OCI-LY7 (cell line): ENCODE data around the gene CT45A2. TPM values are rescaled to one million over a fixed set of nuclear protein-coding genes. Genes with fewer than 3 reads are reported as not detected.
"Not testable (repeated sequence)": the region's sequence is repeated elsewhere in the genome, so short reads cannot be mapped to it uniquely, and the experiment has no call there.

Experiments
- Bru-seq: library from RNA; stranded (reverse); fragments of 400-500 nt; gene quantifications from one replicate; lab custom pipeline; 2021; lab: Mats Ljungman, UMichigan
- BruChase-seq, 2 experiments: library from RNA; stranded (reverse); fragments of 400-500 nt; gene quantifications; one replicate each; lab custom pipeline; 2021; lab: Mats Ljungman, UMichigan
- BruUV-seq: library from RNA; stranded (reverse); fragments of 400-500 nt; replicated peaks from 2 replicates; lab custom pipeline; 2021; lab: Mats Ljungman, UMichigan
- CTCF ChIA-PET: fragments of 300-600 bp; sonication (Branson Sonifier 250); formaldehyde crosslinking; loops from one replicate; lab custom pipeline; 2022; ENCODE audit warnings: antibody characterized with exemption; ENCODE audit not compliant: unreplicated experiment; lab: Charles Lee
- POLR2A ChIA-PET: fragments of 300-600 bp; sonication (Branson Sonifier 250); formaldehyde crosslinking; loops from one replicate; lab custom pipeline; 2022; ENCODE audit warnings: antibody characterized with exemption; lab: Charles Lee
- DNase-seq: peaks from one replicate; pipeline ENCODE4 v3.0.0-alpha.2; 2015; ENCODE audit warnings: low spot score
- H2AFZ ChIP-seq: fragments of 200-600 bp; sonication (generic), shearing (Covaris generic); 2 replicates; pipeline ENCODE4 v1.6.1; 2014; ENCODE audit warnings: mild to moderate bottlenecking, antibody characterized with exemption, low read length, moderate library complexity
- H3K27ac ChIP-seq: fragments of 200-600 bp; sonication (generic); 2 replicates; pipeline ENCODE4 v1.5.1; 2014; ENCODE audit warnings: mixed run types, low read depth, mild to moderate bottlenecking, moderate library complexity, low read length, inconsistent platforms; ENCODE audit not compliant: poor library complexity, severe bottlenecking
- H3K36me3 ChIP-seq: fragments of 200-600 bp; sonication (generic); 2 replicates; pipeline ENCODE4 v1.6.1; 2014; ENCODE audit warnings: mild to moderate bottlenecking, antibody characterized with exemption, low read length, moderate library complexity, mixed read lengths; ENCODE audit not compliant: insufficient read depth
- H3K4me1 ChIP-seq: fragments of 200-600 bp; sonication (generic); 2 replicates; pipeline ENCODE4 v1.5.1; 2014; ENCODE audit warnings: mild to moderate bottlenecking, low read length; ENCODE audit not compliant: insufficient read depth, poor library complexity, severe bottlenecking
- H3K4me2 ChIP-seq: fragments of 200-600 bp; sonication (generic); 2 replicates; pipeline ENCODE4 v1.6.1; 2014; ENCODE audit warnings: mild to moderate bottlenecking, low read length
- H3K4me3 ChIP-seq: fragments of 200-600 bp; sonication (generic); 2 replicates; pipeline ENCODE4 v1.5.1; 2014; ENCODE audit warnings: mild to moderate bottlenecking, low read depth, low read length; ENCODE audit not compliant: poor library complexity, severe bottlenecking
- H3K79me2 ChIP-seq: fragments of 200-600 bp; sonication (generic); 2 replicates; pipeline ENCODE4 v1.6.1; 2016; ENCODE audit warnings: low read depth, mild to moderate bottlenecking, low read length, moderate library complexity, mixed read lengths; ENCODE audit not compliant: insufficient read depth
- H3K9me2 ChIP-seq: fragments of 200-600 bp; sonication (generic); 2 replicates; pipeline ENCODE4 v1.6.1; 2016; ENCODE audit warnings: mild to moderate bottlenecking, low read length, mixed read lengths; ENCODE audit not compliant: insufficient read depth
- H3K9me3 ChIP-seq: fragments of 200-600 bp; sonication (generic); 2 replicates; pipeline ENCODE4 v1.6.1; 2014; ENCODE audit warnings: mild to moderate bottlenecking, mixed run types, low read length, mixed read lengths
- H4K20me1 ChIP-seq: fragments of 200-600 bp; sonication (generic); 2 replicates; pipeline ENCODE4 v1.6.1; 2014; ENCODE audit warnings: mild to moderate bottlenecking, antibody characterized with exemption, low read length, moderate library complexity, mixed read lengths; ENCODE audit not compliant: insufficient read depth
- intact Hi-C: fragments of 100-400 bp; cut with micrococcal nuclease; formaldehyde crosslinking; loops from one replicate; pipeline ENCODE4 v1.10.0; 2022; ENCODE audit not compliant: unreplicated experiment
- long read RNA-seq: library from polyadenylated mRNA; stranded (forward); transcript quantifications from one replicate; pipeline ENCODE4 v2.0.0, GENCODE V29; 2022
- total RNA-seq, 2 experiments: library from RNA; depleted of rRNA in 1 of 2; stranded (reverse); fragments of >200 nt in 1 of 2; shearing (Covaris generic) in 1 of 2; gene quantifications; 2 replicates each; pipeline ENCODE4 v1.2.3, GENCODE V29; 2014 to 2022

The CT45A2 gene
- total RNA-seq (2014; rRNA removed; shearing (Covaris generic)) (not detected in 2 replicates), total RNA-seq (2022) (not detected in 2 replicates), Bru-seq, nascent RNA (not detected), BruChase-seq, experiment 1, labeled RNA remaining after a 6-hour chase (not detected), BruChase-seq, experiment 2, labeled RNA remaining after a 2-hour chase (not detected)
- long read RNA-seq, result 0 reads

GRCh38 chrX:135819912-135820311, at the start of gene CT45A2:
Gene CT45A2, minus strand, starts transcription at chrX:135820012. Its CDS starts 3,747 bp downstream, at chrX:135816265.
- H3K27ac ChIP-seq, CTCF ChIA-PET, H4K20me1 ChIP-seq, DNase-seq, H3K9me2 ChIP-seq, H3K79me2 ChIP-seq, H3K9me3 ChIP-seq, H3K4me2 ChIP-seq, BruUV-seq, intact Hi-C loops, H3K36me3 ChIP-seq, POLR2A ChIA-PET, H3K4me1 ChIP-seq, H3K4me3 ChIP-seq, H2AFZ ChIP-seq: not testable (repeated sequence)

- H3K36me3 ChIP-seq, H3K79me2 ChIP-seq, H3K4me2 ChIP-seq, H3K9me2 ChIP-seq, BruUV-seq, H3K4me1 ChIP-seq, H3K27ac ChIP-seq, H3K4me3 ChIP-seq, CTCF ChIA-PET, DNase-seq, H3K9me3 ChIP-seq, intact Hi-C loops, H2AFZ ChIP-seq, H4K20me1 ChIP-seq, POLR2A ChIA-PET: not testable (repeated sequence)
Observed at GRCh38 chrX:135854438-135854837, 34.6 kb upstream of the CT45A2 start, which contains the start of gene CT45A8. Gene CT45A8, minus strand, starts transcription at chrX:135854538. Its CDS starts 3,755 bp downstream, at chrX:135850783.

GRCh38 chrX:135837180-135837579, 17.4 kb upstream of the CT45A2 start, which contains the start of gene CT45A7:
Gene CT45A7, minus strand, starts transcription at chrX:135837280. Its CDS starts 3,747 bp downstream, at chrX:135833533.
- POLR2A ChIA-PET, H2AFZ ChIP-seq, H3K4me2 ChIP-seq, H4K20me1 ChIP-seq, CTCF ChIA-PET, H3K36me3 ChIP-seq, H3K9me3 ChIP-seq, intact Hi-C loops, H3K79me2 ChIP-seq, H3K9me2 ChIP-seq, H3K4me1 ChIP-seq, BruUV-seq, H3K4me3 ChIP-seq, H3K27ac ChIP-seq, DNase-seq: not testable (repeated sequence)

GRCh38 chrX:135802687-135803086, 17.1 kb downstream of the CT45A2 start, which contains the start of gene CT45A6:
Gene CT45A6, minus strand, starts transcription at chrX:135802787. Its CDS starts 3,794 bp downstream, at chrX:135798993.
- H2AFZ ChIP-seq, CTCF ChIA-PET, H3K79me2 ChIP-seq, H3K36me3 ChIP-seq, H4K20me1 ChIP-seq, H3K4me2 ChIP-seq, H3K9me3 ChIP-seq, intact Hi-C loops, POLR2A ChIA-PET, H3K4me1 ChIP-seq, H3K4me3 ChIP-seq, DNase-seq, BruUV-seq, H3K27ac ChIP-seq, H3K9me2 ChIP-seq: not testable (repeated sequence)

- POLR2A ChIA-PET, intact Hi-C loops, H3K4me2 ChIP-seq, H3K4me1 ChIP-seq, H4K20me1 ChIP-seq, H2AFZ ChIP-seq, H3K9me2 ChIP-seq, H3K36me3 ChIP-seq, CTCF ChIA-PET, DNase-seq, H3K79me2 ChIP-seq, H3K9me3 ChIP-seq, H3K4me3 ChIP-seq, H3K27ac ChIP-seq, BruUV-seq: not testable (repeated sequence)
Observed at GRCh38 chrX:135785403-135785802, 34.4 kb downstream of the CT45A2 start, which contains the start of gene CT45A5. Gene CT45A5, minus strand, starts transcription at chrX:135785503. Its CDS starts 3,774 bp downstream, at chrX:135781729.

- H3K79me2 ChIP-seq, H3K4me1 ChIP-seq, H4K20me1 ChIP-seq, H3K27ac ChIP-seq, H3K9me2 ChIP-seq, CTCF ChIA-PET, H2AFZ ChIP-seq, DNase-seq, H3K36me3 ChIP-seq, POLR2A ChIA-PET, BruUV-seq, H3K4me2 ChIP-seq, intact Hi-C loops, H3K4me3 ChIP-seq, H3K9me3 ChIP-seq: not testable (repeated sequence)
Observed at GRCh38 chrX:135768091-135768490, 51.7 kb downstream of the CT45A2 start, which contains the start of gene CT45A3. Gene CT45A3, minus strand, starts transcription at chrX:135768191. Its CDS starts 3,747 bp downstream, at chrX:135764444.
